Panc1 (cell line): Measurements from ENCODE around the gene HIGD1A.

Experiments used
- CTCF ChIP-seq: fragments of 450-650 bp; IDR thresholded peaks from 2 replicates; pipeline ENCODE4 v1.5.1; 2017; ENCODE audit warnings: mild to moderate bottlenecking
- POLR2AphosphoS5 ChIP-seq: IDR thresholded peaks from 2 replicates; pipeline ENCODE4 v1.6.1; 2012; ENCODE audit warnings: mild to moderate bottlenecking, low read depth, low read length, moderate library complexity
- REST ChIP-seq, 2 experiments: IDR thresholded peaks; 2 replicates each; pipeline ENCODE4 v1.6.1; 2011 to 2012; ENCODE audit warnings: low read depth in 2 of 2, control low read depth in 1 of 2, low read length in 1 of 2, mild to moderate bottlenecking in 1 of 2, moderate library complexity in 1 of 2; ENCODE audit not compliant: insufficient read depth in 1 of 2

- TF ChIP-seq CTCF: peak; percentile 65
- TF ChIP-seq POLR2AphosphoS5: no peak
- TF ChIP-seq REST (IDR thresholded peaks at IDR 0.05; ENCODE audit: insufficient read depth in 1 of 2, low read depth in 2 of 2, low read length in 1 of 2): no peak
Observed at GRCh38 chr3:42755681-42756578, 48.4 kb downstream of the HIGD1A start.
